ENCODE results near the gene CNTNAP2. TPM values are rescaled to one million over a fixed set of nuclear protein-coding genes. Genes with fewer than 3 reads are reported as not detected.

The CNTNAP2 gene
- total and polyA plus RNA-seq, 2 donors, result 5.1 to 10.3 TPM

- H3K36me3 ChIP-seq (ENCODE audit: control insufficient read depth in 2 of 2, insufficient read depth in 2 of 2, low read length in 1 of 2), result no peaks in the 10 kb centered on the region
- no peaks in the 10 kb centered on the region for H3K9me3 ChIP-seq (ENCODE audit: control insufficient read depth in 2 of 2, insufficient read depth in 1 of 2, low read length in 1 of 2)
- no peaks in the 10 kb centered on the region for H3K4me1 ChIP-seq (ENCODE audit: control insufficient read depth in 2 of 2, insufficient read depth in 2 of 2, low read length in 2 of 2)
- WGBS, result 79% methylated on average over 1 of the region's 1 CpG
- H3K4me3 ChIP-seq (ENCODE audit: low read length in 2 of 2), result no peak overlapping the region
- H3K27me3 ChIP-seq (ENCODE audit: control insufficient read depth in 2 of 2, insufficient read depth in 1 of 2, low read length in 1 of 2), result no peaks in the 10 kb centered on the region
- H3K27ac ChIP-seq (ENCODE audit: low read depth in 1 of 2, low read length in 1 of 2), result no peak overlapping the region
- no peak for DNase-seq (ENCODE audit: low read depth in 6 of 9, low spot score in 9 of 9)
These were observed 1873.5 kb downstream of the CNTNAP2 start for GRCh38 chr7:147990079-147990478.

- Histone ChIP-seq H3K36me3 (ENCODE audit: control insufficient read depth in 2 of 2, insufficient read depth in 2 of 2, low read length in 1 of 2) (no peaks in the 10 kb centered on the region), H3K9me3 (ENCODE audit: control insufficient read depth in 2 of 2, insufficient read depth in 1 of 2, low read length in 1 of 2) (no peaks in the 10 kb centered on the region), H3K4me3 (ENCODE audit: low read length in 2 of 2) (no peak overlapping the region), H3K27me3 (ENCODE audit: control insufficient read depth in 2 of 2, insufficient read depth in 1 of 2, low read length in 1 of 2) (no peaks in the 10 kb centered on the region), H3K4me1 (ENCODE audit: control insufficient read depth in 2 of 2, insufficient read depth in 2 of 2, low read length in 2 of 2) (no peaks in the 10 kb centered on the region), H3K27ac (ENCODE audit: low read depth in 1 of 2, low read length in 1 of 2) (no peak overlapping the region)
- DNase-seq (ENCODE audit: low read depth in 6 of 9, low spot score in 9 of 9), result no peak
- 92% methylated on average over 2 of the region's 2 CpGs for WGBS
These were observed 1874.3 kb downstream of the CNTNAP2 start for GRCh38 chr7:147990942-147991341.

- Histone ChIP-seq H3K4me1 (ENCODE audit: control insufficient read depth in 2 of 2, insufficient read depth in 2 of 2, low read length in 2 of 2) (no peaks in the 10 kb centered on the region), H3K27ac (ENCODE audit: low read depth in 1 of 2, low read length in 1 of 2) (no peak overlapping the region), H3K36me3 (ENCODE audit: control insufficient read depth in 2 of 2, insufficient read depth in 2 of 2, low read length in 1 of 2) (no peaks in the 10 kb centered on the region), H3K4me3 (ENCODE audit: low read length in 2 of 2) (no peak overlapping the region), H3K9me3 (ENCODE audit: control insufficient read depth in 2 of 2, insufficient read depth in 1 of 2, low read length in 1 of 2) (no peaks in the 10 kb centered on the region), H3K27me3 (ENCODE audit: control insufficient read depth in 2 of 2, insufficient read depth in 1 of 2, low read length in 1 of 2) (no peaks in the 10 kb centered on the region)
- WGBS, result 95% methylated on average over 2 of the region's 2 CpGs
- no peak for DNase-seq (ENCODE audit: low read depth in 6 of 9, low spot score in 9 of 9)
These were observed 1876.1 kb downstream of the CNTNAP2 start for GRCh38 chr7:147992698-147993097.

- H3K27ac ChIP-seq (ENCODE audit: low read depth in 1 of 2, low read length in 1 of 2), result no peak overlapping the region
- H3K9me3 ChIP-seq (ENCODE audit: control insufficient read depth in 2 of 2, insufficient read depth in 1 of 2, low read length in 1 of 2), result no peaks in the 10 kb centered on the region
- no peaks in the 10 kb centered on the region for H3K27me3 ChIP-seq (ENCODE audit: control insufficient read depth in 2 of 2, insufficient read depth in 1 of 2, low read length in 1 of 2)
- H3K36me3 ChIP-seq (ENCODE audit: control insufficient read depth in 2 of 2, insufficient read depth in 2 of 2, low read length in 1 of 2), result no peaks in the 10 kb centered on the region
- no peak overlapping the region for H3K4me3 ChIP-seq (ENCODE audit: low read length in 2 of 2)
- no peaks in the 10 kb centered on the region for H3K4me1 ChIP-seq (ENCODE audit: control insufficient read depth in 2 of 2, insufficient read depth in 2 of 2, low read length in 2 of 2)
- WGBS, result 97% methylated on average over 10 of the region's 10 CpGs
- DNase-seq (ENCODE audit: low read depth in 6 of 9, low spot score in 9 of 9), result no peak
These were observed 1881.0 kb downstream of the CNTNAP2 start for GRCh38 chr7:147997636-147998035.

GRCh38 chr7:147999962-148000361 lies 1883.4 kb downstream of the CNTNAP2 start:
- Histone ChIP-seq H3K9me3 (ENCODE audit: control insufficient read depth in 2 of 2, insufficient read depth in 1 of 2, low read length in 1 of 2) (no peaks in the 10 kb centered on the region), H3K4me3 (ENCODE audit: low read length in 2 of 2) (no peak overlapping the region), H3K36me3 (ENCODE audit: control insufficient read depth in 2 of 2, insufficient read depth in 2 of 2, low read length in 1 of 2) (no peaks in the 10 kb centered on the region), H3K27ac (ENCODE audit: low read depth in 1 of 2, low read length in 1 of 2) (no peak overlapping the region), H3K27me3 (ENCODE audit: control insufficient read depth in 2 of 2, insufficient read depth in 1 of 2, low read length in 1 of 2) (no peaks in the 10 kb centered on the region), H3K4me1 (ENCODE audit: control insufficient read depth in 2 of 2, insufficient read depth in 2 of 2, low read length in 2 of 2) (no peaks in the 10 kb centered on the region)
- 93% methylated on average over 4 of the region's 4 CpGs for WGBS
- no peak for DNase-seq (ENCODE audit: low read depth in 6 of 9, low spot score in 9 of 9)

GRCh38 chr7:148011753-148012152 lies 1895.2 kb downstream of the CNTNAP2 start:
- Histone ChIP-seq H3K4me3 (ENCODE audit: low read length in 2 of 2) (no peak overlapping the region), H3K9me3 (ENCODE audit: control insufficient read depth in 2 of 2, insufficient read depth in 1 of 2, low read length in 1 of 2) (no peaks in the 10 kb centered on the region), H3K27me3 (ENCODE audit: control insufficient read depth in 2 of 2, insufficient read depth in 1 of 2, low read length in 1 of 2) (no peaks in the 10 kb centered on the region), H3K4me1 (ENCODE audit: control insufficient read depth in 2 of 2, insufficient read depth in 2 of 2, low read length in 2 of 2) (no peaks in the 10 kb centered on the region), H3K27ac (ENCODE audit: low read depth in 1 of 2, low read length in 1 of 2) (no peak overlapping the region), H3K36me3 (ENCODE audit: control insufficient read depth in 2 of 2, insufficient read depth in 2 of 2, low read length in 1 of 2) (no peaks in the 10 kb centered on the region)
- no peak for DNase-seq (ENCODE audit: low read depth in 6 of 9, low spot score in 9 of 9)
- 93% methylated on average over 1 of the region's 1 CpG for WGBS

GRCh38 chr7:148014001-148014400 lies 1897.4 kb downstream of the CNTNAP2 start:
- Histone ChIP-seq H3K4me3 (ENCODE audit: low read length in 2 of 2) (no peak overlapping the region), H3K4me1 (ENCODE audit: control insufficient read depth in 2 of 2, insufficient read depth in 2 of 2, low read length in 2 of 2) (no peaks in the 10 kb centered on the region), H3K27ac (ENCODE audit: low read depth in 1 of 2, low read length in 1 of 2) (no peak overlapping the region), H3K36me3 (ENCODE audit: control insufficient read depth in 2 of 2, insufficient read depth in 2 of 2, low read length in 1 of 2) (no peaks in the 10 kb centered on the region), H3K27me3 (ENCODE audit: control insufficient read depth in 2 of 2, insufficient read depth in 1 of 2, low read length in 1 of 2) (no peaks in the 10 kb centered on the region), H3K9me3 (ENCODE audit: control insufficient read depth in 2 of 2, insufficient read depth in 1 of 2, low read length in 1 of 2) (no peaks in the 10 kb centered on the region)
- DNase-seq (ENCODE audit: low read depth in 6 of 9, low spot score in 9 of 9), result no peak
- 81% methylated on average over 6 of the region's 6 CpGs for WGBS

GRCh38 chr7:148014541-148014940 lies 1897.9 kb downstream of the CNTNAP2 start:
- H3K27ac ChIP-seq (ENCODE audit: low read depth in 1 of 2, low read length in 1 of 2), result no peak overlapping the region
- 94% methylated on average over 4 of the region's 4 CpGs for WGBS
- H3K27me3 ChIP-seq (ENCODE audit: control insufficient read depth in 2 of 2, insufficient read depth in 1 of 2, low read length in 1 of 2), result no peaks in the 10 kb centered on the region
- DNase-seq (ENCODE audit: low read depth in 6 of 9, low spot score in 9 of 9), result no peak
- no peak overlapping the region for H3K4me3 ChIP-seq (ENCODE audit: low read length in 2 of 2)
- no peaks in the 10 kb centered on the region for H3K9me3 ChIP-seq (ENCODE audit: control insufficient read depth in 2 of 2, insufficient read depth in 1 of 2, low read length in 1 of 2)
- H3K36me3 ChIP-seq (ENCODE audit: control insufficient read depth in 2 of 2, insufficient read depth in 2 of 2, low read length in 1 of 2), result no peaks in the 10 kb centered on the region
- no peaks in the 10 kb centered on the region for H3K4me1 ChIP-seq (ENCODE audit: control insufficient read depth in 2 of 2, insufficient read depth in 2 of 2, low read length in 2 of 2)

- Histone ChIP-seq H3K36me3 (ENCODE audit: control insufficient read depth in 2 of 2, insufficient read depth in 2 of 2, low read length in 1 of 2) (no peaks in the 10 kb centered on the region), H3K27ac (ENCODE audit: low read depth in 1 of 2, low read length in 1 of 2) (no peak overlapping the region), H3K27me3 (ENCODE audit: control insufficient read depth in 2 of 2, insufficient read depth in 1 of 2, low read length in 1 of 2) (no peaks in the 10 kb centered on the region), H3K4me3 (ENCODE audit: low read length in 2 of 2) (no peak overlapping the region), H3K9me3 (ENCODE audit: control insufficient read depth in 2 of 2, insufficient read depth in 1 of 2, low read length in 1 of 2) (no peaks in the 10 kb centered on the region), H3K4me1 (ENCODE audit: control insufficient read depth in 2 of 2, insufficient read depth in 2 of 2, low read length in 2 of 2) (no peaks in the 10 kb centered on the region)
- DNase-seq (ENCODE audit: low read depth in 6 of 9, low spot score in 9 of 9), result no peak
- 91% methylated on average over 2 of the region's 2 CpGs for WGBS
These were observed 1900.5 kb downstream of the CNTNAP2 start for GRCh38 chr7:148017126-148017525.

- H3K27ac ChIP-seq (ENCODE audit: low read depth in 1 of 2, low read length in 1 of 2), result no peak overlapping the region
- 91% methylated on average over 6 of the region's 6 CpGs for WGBS
- no peaks in the 10 kb centered on the region for H3K9me3 ChIP-seq (ENCODE audit: control insufficient read depth in 2 of 2, insufficient read depth in 1 of 2, low read length in 1 of 2)
- no peak for DNase-seq (ENCODE audit: low read depth in 6 of 9, low spot score in 9 of 9)
- H3K4me3 ChIP-seq (ENCODE audit: low read length in 2 of 2), result no peak overlapping the region
- H3K27me3 ChIP-seq (ENCODE audit: control insufficient read depth in 2 of 2, insufficient read depth in 1 of 2, low read length in 1 of 2), result no peaks in the 10 kb centered on the region
- H3K4me1 ChIP-seq (ENCODE audit: control insufficient read depth in 2 of 2, insufficient read depth in 2 of 2, low read length in 2 of 2), result no peaks in the 10 kb centered on the region
- H3K36me3 ChIP-seq (ENCODE audit: control insufficient read depth in 2 of 2, insufficient read depth in 2 of 2, low read length in 1 of 2), result no peaks in the 10 kb centered on the region
These were observed 1904.1 kb downstream of the CNTNAP2 start for GRCh38 chr7:148020679-148021078.
